Measurements from ENCODE around the gene SH3BGRL2.

The SH3BGRL2 gene

GRCh38 chr6:79694623-79695343 is 63.7 kb downstream of the SH3BGRL2 start:
- in situ Hi-C loops (cut with MboI; ENCODE audit: low sequenced_read_pairs): no loop called here

DNA sequence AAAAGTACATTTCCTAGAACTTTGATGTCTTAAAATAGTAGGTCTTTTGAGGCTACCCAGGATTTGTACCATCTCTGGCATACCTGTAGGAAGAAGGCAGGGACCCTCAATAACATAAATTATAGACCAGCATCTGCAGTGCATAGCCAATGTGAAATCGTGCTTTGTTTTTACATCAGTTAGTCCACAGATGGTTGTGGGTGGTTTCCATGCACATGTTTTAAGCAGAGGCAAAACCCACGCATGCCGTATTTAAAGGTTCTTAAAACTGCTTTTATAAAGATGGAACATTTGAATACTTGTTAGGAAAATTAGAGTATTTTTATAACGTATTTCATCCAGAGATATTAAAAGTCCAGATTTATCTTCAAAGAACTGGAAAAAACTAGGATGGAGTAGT is 66.3 kb downstream of the SH3BGRL2 start:
- in situ Hi-C loops (cut with MboI; ENCODE audit: low sequenced_read_pairs): no loop called here

- in situ Hi-C loops (cut with MboI; ENCODE audit: low sequenced_read_pairs): no loop called here
These were observed 68.5 kb downstream of the SH3BGRL2 start for GRCh38 chr6:79699606-79700005.

DNA sequence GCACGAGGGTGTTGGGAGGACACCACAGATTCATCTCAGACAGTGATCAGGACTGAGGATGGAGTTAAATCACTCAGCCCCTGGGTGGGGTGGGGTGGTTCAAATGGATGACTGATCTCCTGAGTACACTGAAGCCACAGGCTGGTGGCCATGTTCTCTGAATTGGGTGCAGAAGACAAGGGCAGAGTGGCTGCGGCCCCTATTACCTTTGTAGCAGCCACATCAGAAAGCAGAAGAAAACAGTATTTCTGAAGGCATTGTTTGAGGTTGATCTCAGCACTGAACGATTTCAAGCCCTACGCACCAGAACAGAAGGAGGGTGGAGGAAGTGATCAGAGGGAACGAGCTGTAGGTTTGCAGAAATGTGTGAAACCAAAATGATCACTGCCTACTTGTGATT is 71.6 kb downstream of the SH3BGRL2 start:
- in situ Hi-C loops (cut with MboI; ENCODE audit: low sequenced_read_pairs): no loop called here

DNA sequence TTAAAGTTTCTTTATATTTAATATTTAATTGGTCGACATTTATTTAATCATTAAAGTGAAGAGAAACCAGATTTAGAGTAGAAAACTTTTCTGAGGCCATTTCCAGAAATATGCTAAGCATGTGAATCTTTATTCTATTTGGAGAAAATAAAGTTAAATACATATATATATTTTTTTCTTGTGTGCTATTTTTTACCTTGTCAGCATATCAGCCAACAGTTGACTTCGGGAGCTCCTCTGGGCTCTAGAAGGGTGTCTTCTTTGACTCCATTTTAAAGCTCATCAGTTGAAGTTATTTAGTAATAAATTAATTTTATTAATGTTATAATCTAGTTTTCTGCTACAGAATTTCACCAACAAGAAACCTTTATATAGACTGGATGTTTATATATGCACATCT is 73.1 kb downstream of the SH3BGRL2 start:
- in situ Hi-C loops (cut with MboI; ENCODE audit: low sequenced_read_pairs): no loop called here

DNA sequence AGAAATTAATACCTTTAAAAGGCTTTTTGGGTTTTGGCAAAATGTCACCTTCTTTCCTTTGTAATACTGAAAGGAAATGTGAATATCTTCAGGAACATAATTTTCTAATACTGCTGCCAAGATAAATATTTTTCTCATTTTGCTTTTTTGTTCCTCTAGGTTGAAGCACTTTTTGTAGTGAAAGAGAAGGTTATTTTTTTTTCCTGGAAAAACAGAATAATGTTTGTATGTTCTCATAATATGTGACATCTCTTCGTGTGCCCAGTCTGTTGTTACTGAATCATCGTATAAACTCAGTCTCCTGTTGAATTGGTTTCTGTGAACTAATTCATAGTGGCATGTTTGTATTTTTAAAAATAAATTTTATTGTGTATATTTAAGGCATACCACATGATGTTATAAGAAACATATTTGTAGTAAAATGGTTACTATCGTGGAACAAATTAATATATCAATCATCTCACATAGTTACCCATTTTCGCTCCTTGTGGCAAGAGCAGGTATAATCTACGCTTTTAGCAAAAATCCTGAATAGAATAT is 74.4 kb downstream of the SH3BGRL2 start:
- in situ Hi-C loops (cut with MboI; ENCODE audit: low sequenced_read_pairs): no loop called here

DNA sequence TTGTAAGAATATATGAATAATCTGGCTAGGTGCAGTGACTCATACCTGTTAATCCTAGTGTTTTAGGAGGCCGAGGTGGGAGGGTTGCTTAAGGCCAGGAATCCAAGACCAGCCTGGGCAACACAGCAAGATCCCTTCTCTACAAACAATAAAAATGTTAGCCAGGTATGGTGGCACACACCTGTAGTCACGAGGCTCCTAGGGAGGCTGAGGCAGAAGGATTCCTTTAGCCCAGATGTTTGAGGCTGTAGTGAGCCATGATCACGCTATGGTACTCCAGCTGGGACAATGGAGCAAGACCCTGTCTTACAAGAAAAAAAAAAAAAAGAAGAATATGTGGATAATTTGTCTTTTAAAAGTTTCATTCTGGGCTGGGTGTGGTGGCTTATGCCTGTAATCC is 75.4 kb downstream of the SH3BGRL2 start:
- in situ Hi-C loops (cut with MboI; ENCODE audit: low sequenced_read_pairs): no loop called here

- in situ Hi-C loops (cut with MboI; ENCODE audit: low sequenced_read_pairs): no loop called here
These were observed 76.5 kb downstream of the SH3BGRL2 start for GRCh38 chr6:79707621-79708020.

DNA sequence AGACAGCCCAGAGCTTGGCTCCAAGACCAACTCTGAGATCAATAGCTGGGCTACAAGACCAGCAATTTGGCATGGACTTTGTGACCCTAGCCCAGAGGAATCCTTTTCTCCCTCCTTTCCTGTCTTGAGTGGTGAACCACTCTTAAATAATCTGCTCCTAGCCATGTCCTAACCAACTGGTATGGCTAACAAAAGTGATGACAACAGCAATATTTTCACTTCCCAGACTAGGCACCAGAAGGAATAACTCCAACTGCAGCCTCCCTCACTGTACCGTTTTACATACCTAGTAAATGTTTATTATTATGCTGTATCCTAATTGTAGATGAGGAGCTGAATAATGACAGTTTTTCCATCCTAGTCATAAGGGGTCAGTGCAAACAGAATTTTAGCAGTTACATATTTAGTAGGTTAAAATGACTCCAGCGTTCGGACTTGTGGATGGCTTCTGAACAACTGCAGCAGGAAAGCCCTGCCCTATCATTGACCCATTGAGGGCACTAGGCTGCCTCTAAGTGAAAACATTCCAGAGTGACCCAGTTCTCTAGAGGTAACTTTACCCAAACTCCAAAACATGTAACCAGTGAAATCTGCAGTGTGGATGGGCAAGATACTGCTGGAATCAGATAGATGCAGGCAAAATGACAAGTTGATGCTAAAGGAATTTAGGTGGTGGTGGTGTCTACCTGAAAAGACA is 77.1 kb downstream of the SH3BGRL2 start:
- in situ Hi-C loops (cut with MboI; ENCODE audit: low sequenced_read_pairs): no loop called here

DNA sequence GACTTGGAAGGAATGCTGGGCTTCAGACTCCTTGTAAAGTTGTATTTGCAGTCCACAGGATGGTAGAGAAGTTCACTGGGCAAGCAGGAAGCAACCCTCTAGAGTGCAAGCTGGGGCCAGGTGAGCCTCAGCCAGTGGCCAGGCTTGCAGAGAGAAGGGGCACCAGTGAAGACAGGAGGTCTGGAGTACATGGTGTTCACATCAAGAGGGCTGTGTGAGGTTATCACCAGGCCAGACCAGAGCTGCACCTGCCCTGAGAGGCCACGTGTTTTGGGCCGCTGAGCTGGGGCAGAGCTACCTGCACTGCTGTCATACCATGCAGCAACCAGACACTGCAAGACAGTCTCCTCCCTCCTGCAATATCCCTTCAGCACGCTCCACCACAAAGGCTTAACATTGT is 79.0 kb downstream of the SH3BGRL2 start:
- in situ Hi-C loops (cut with MboI; ENCODE audit: low sequenced_read_pairs): no loop called here

DNA sequence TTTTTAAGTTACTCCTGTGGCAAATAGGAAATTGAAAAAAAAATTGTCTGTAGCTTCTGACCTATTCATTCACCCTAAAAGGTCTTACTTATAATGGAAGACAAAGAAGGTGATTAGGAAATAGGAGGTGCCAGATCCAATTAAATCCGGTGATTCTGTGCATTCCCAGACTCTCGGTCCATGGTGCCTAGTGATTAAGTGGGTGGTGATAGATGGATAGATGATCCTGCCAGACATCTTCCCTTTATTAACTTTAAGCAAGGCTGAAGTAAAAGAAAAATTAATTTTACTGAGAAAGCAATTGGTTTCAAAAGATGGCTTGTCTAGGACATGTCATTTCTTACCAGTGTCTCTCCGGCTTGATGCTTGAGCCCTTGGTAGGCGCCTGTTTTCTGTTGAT is 80.0 kb downstream of the SH3BGRL2 start:
- in situ Hi-C loops (cut with MboI; ENCODE audit: low sequenced_read_pairs): no loop called here

- in situ Hi-C loops (cut with MboI; ENCODE audit: low sequenced_read_pairs): no loop called here
These were observed 81.0 kb downstream of the SH3BGRL2 start for GRCh38 chr6:79712144-79712543.

GRCh38 chr6:79712616-79713135 is 81.5 kb downstream of the SH3BGRL2 start:
- in situ Hi-C loops (cut with MboI; ENCODE audit: low sequenced_read_pairs): no loop called here

DNA sequence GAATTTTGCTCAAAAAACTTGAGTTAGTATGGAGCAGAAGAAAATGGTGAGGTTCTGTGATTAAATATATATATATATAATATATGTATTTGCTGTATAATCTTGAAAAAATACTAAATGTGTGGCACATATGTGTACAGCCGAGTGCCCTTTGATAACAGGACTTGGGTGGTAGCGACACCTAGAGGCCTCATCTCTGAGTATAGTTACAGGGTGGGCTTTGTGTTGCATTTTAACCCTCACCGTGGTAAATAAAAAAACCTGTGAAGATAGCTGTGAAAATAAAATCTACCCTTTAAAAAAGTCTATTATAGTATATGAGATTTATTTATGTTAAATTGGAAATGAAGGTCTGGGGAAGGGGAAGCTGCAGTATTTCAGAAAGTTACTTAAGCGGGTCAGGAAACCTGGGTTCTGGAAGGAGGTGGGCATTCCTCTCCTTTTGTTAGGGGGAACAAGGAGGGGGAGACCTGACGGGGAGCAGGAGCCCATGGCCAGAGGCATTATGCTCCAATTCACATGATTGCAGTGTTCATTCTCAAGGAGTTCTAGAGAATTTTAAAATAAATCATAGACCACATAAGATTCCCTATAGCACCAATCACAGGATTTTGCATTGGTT is 82.7 kb downstream of the SH3BGRL2 start:
- in situ Hi-C loops (cut with MboI; ENCODE audit: low sequenced_read_pairs): no loop called here

DNA sequence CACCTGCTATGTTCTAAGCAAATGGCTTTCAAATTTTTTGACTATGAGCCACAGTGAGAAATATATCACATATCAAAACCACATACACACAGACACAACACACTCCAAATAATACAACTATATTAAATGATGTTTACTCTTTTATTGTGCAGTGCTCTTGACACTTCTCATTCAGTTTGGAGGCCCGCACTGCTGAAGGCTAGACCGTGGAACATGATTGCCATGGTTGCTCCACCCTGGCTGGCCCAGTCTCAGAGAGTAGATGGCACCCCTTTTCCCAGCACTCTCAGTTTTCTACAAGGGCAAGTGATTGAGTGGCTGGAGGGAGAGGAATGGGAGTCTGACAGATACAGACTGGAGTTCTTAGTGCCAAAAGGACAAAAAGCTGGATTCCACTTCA is 86.9 kb downstream of the SH3BGRL2 start:
- in situ Hi-C loops (cut with MboI; ENCODE audit: low sequenced_read_pairs): no loop called here

- in situ Hi-C loops (cut with MboI; ENCODE audit: low sequenced_read_pairs): no loop called here
These were observed 87.5 kb downstream of the SH3BGRL2 start for GRCh38 chr6:79718509-79719247.

- in situ Hi-C loops (cut with MboI; ENCODE audit: low sequenced_read_pairs): no loop called here
These were observed 88.3 kb downstream of the SH3BGRL2 start for GRCh38 chr6:79719248-79719960.

DNA sequence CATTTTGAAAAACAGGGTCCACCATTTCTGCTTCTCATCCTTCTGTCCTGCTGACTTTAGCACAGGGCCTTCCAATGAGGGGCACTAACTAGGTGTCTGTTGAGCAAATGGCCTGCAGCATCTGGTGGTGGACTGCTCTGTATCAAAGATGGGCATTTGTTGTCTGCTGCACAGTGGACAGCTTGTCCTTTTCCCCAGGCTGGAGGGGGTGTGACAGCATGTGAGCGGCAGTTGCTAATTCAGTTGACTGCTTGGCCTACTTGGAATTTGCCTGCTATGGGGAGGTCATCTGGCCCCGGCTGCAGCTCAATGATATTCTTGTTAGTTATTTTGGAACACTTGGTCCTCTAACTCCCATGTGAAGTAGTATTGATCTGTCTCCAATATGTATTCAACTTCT is 93.7 kb downstream of the SH3BGRL2 start:
- in situ Hi-C loops (cut with MboI; ENCODE audit: low sequenced_read_pairs): no loop called here

DNA sequence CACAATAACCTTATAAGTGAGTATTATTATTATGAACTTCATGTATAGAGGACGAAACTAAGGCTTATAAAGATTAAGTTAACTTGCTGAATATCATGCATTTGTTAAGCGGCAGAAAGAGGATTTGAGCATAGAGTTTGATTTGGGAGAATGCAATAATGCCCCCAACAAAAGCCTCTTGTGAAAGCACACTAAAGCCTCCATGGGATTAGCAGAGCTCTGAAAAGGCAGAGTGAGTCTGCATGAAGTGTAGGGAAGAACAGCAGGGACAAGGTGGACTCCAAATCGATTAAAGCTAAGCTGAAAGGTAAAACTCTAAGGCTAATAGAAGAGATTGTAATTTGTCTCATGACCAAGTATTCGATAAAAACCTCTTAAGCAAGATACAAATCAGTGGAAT is 100.3 kb downstream of the SH3BGRL2 start:
- in situ Hi-C loops (cut with MboI; ENCODE audit: low sequenced_read_pairs): no loop called here

GRCh38 chr6:79733388-79733787 is 102.3 kb downstream of the SH3BGRL2 start:
- in situ Hi-C loops (cut with MboI; ENCODE audit: low sequenced_read_pairs): no loop called here

Measured in HL-60/S4 (cell line).